Central memory CD8-positive, alpha-beta T cell (primary cell): ENCODE results near the gene TBXAS1.

Experiments
- ATAC-seq: fragments of 150-1000 bp; cut with Tn5 transposase; replicated peaks from 2 replicates; pipeline ENCODE4 v1.10.0; 2022; ENCODE audit warnings: mild to moderate bottlenecking, moderate FRiP score, moderate number of reproducible peaks; ENCODE audit not compliant: poor library complexity, severe bottlenecking; ENCODE audit errors: extremely low read depth
- DNase-seq, 2 donors: peaks; one replicate each; pipeline ENCODE4 v3.0.0; 2021; ENCODE audit warnings: low spot score in 2 of 2
- H3K27ac Mint-ChIP-seq: one replicate; pipeline ENCODE4 v1.8.0; 2022; ENCODE audit warnings: low read depth, mild to moderate bottlenecking, moderate library complexity, mixed read lengths
- H3K27me3 Mint-ChIP-seq: one replicate; pipeline ENCODE4 v1.8.0; 2022; ENCODE audit warnings: mixed read lengths
- H3K36me3 Mint-ChIP-seq: one replicate; pipeline ENCODE4 v1.8.0; 2022; ENCODE audit warnings: mild to moderate bottlenecking, moderate library complexity, mixed read lengths; ENCODE audit not compliant: insufficient read depth
- H3K4me1 Mint-ChIP-seq: one replicate; pipeline ENCODE4 v1.8.0; 2022; ENCODE audit warnings: mixed read lengths
- H3K4me3 Mint-ChIP-seq: one replicate; pipeline ENCODE4 v1.8.0; 2022; ENCODE audit warnings: mild to moderate bottlenecking, moderate library complexity, mixed read lengths
- H3K9me3 Mint-ChIP-seq: one replicate; pipeline ENCODE4 v1.8.0; 2022; ENCODE audit warnings: mixed read lengths

The TBXAS1 gene

GRCh38 chr7:139958599-139959284 is 129.7 kb downstream of the TBXAS1 start:
- Mint-ChIP-seq H3K36me3 (peaks cover 7% of the 10 kb centered on the region), H3K27me3 (peaks cover 26% of the 10 kb centered on the region), H3K4me1 (no peaks in the 10 kb centered on the region), H3K27ac (no peak overlapping the region), H3K4me3 (no peak overlapping the region), H3K9me3 (no peaks in the 10 kb centered on the region)
- ATAC-seq, result no peak
- DNase-seq, result no peak

- Mint-ChIP-seq H3K27ac (no peak overlapping the region), H3K4me1 (no peaks in the 10 kb centered on the region), H3K9me3 (no peaks in the 10 kb centered on the region), H3K36me3 (peaks cover 7% of the 10 kb centered on the region), H3K4me3 (no peak overlapping the region), H3K27me3 (peaks cover 26% of the 10 kb centered on the region)
- ATAC-seq (no peak), DNase-seq (no peak)
Observed at GRCh38 chr7:139959285-139959628, 130.2 kb downstream of the TBXAS1 start.

DNA sequence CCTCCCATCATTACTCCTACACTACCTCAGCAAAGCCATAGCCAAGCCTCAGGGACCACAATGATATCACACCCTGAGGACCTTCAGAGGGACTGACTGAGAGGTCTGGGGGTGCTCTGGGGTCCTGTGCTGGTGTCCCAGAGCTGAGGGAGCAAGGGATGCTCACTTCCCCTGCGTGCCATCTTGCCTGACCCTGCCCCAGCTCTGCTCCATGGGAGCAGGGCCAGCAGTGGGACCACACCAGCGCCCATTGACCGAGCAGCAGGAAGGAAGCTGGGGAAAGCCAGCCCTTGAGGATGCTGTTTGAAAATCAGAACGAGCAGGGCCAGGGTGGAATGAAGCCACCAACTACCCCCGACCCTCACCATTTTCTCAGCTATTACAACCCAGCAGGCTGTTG is 130.7 kb downstream of the TBXAS1 start:
- no peak for ATAC-seq
- Mint-ChIP-seq H3K9me3 (no peaks in the 10 kb centered on the region), H3K27me3 (peaks cover 26% of the 10 kb centered on the region), H3K4me1 (no peaks in the 10 kb centered on the region), H3K4me3 (no peak overlapping the region), H3K27ac (no peak overlapping the region), H3K36me3 (peaks cover 7% of the 10 kb centered on the region)
- DNase-seq, result no peak

DNA sequence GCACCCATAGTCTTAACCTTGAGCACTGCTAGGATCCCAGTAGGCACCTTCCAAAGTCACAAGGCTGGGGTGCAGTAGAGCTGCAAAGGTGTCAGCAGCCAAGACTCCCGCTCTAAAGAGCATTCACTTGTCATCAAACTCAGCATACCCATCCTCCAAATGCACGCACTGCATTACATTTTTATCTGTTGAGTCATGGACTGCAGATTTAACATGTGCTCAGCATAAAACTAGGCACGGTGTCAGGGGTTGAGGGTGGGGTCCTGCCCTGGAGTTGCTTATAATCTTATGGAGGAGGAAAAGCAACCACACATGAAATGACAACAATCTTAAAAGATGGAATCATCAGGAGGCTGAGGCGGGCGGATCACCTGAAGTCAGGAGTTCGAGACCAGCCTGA is 131.1 kb downstream of the TBXAS1 start:
- ATAC-seq, result no peak
- H3K4me3 Mint-ChIP-seq, result no peak overlapping the region
- no peaks in the 10 kb centered on the region for H3K4me1 Mint-ChIP-seq
- peaks cover 26% of the 10 kb centered on the region for H3K27me3 Mint-ChIP-seq
- DNase-seq, result no peak
- H3K36me3 Mint-ChIP-seq, result peaks cover 7% of the 10 kb centered on the region
- H3K9me3 Mint-ChIP-seq, result no peaks in the 10 kb centered on the region
- no peak overlapping the region for H3K27ac Mint-ChIP-seq

DNA sequence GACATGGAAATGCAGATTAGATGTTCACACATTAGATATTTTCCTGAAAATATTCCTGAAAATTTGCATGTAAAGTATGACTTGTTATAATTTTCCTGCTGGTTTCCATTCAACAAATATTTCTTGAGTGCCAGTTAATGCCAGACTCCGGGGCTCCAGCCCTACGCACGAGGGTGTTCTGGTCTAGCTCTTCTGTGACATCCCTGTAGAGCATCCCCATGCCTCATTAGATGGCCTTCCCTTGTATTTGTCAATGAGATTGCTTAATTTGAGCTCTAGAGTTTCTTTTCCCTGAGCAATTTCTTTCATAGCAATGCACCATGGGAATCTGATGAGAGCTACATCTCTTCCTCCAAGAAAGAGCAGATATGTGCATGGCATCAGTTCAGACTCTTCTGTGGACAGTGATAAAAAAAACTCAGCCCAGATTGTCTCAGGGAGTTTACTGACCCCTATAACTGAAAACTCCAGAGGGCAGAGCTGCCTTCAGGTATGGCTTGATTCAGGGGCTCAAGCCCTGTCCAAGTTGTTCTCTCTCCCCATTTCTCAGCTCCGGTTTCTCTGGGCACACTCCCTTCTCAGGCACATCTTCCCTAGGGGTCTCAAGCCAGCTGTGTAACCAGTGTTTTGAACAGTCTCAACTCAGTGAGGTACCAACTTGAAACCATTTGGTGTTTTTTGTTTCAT is 137.0 kb downstream of the TBXAS1 start:
- H3K4me1 Mint-ChIP-seq, result no peaks in the 10 kb centered on the region
- no peak overlapping the region for H3K4me3 Mint-ChIP-seq
- no peaks in the 10 kb centered on the region for H3K9me3 Mint-ChIP-seq
- DNase-seq (no peak), ATAC-seq (no peak)
- no peak overlapping the region for H3K27ac Mint-ChIP-seq
- H3K36me3 Mint-ChIP-seq, result peaks cover 2% of the 10 kb centered on the region
- peaks cover 41% of the 10 kb centered on the region for H3K27me3 Mint-ChIP-seq

GRCh38 chr7:139966949-139967348 is 137.9 kb downstream of the TBXAS1 start:
- ATAC-seq, result no peak
- Mint-ChIP-seq H3K36me3 (peaks cover under 1% of the 10 kb centered on the region), H3K27me3 (peaks cover 46% of the 10 kb centered on the region), H3K9me3 (no peaks in the 10 kb centered on the region), H3K4me3 (no peak overlapping the region), H3K4me1 (no peaks in the 10 kb centered on the region), H3K27ac (no peak overlapping the region)
- DNase-seq, result no peak

- Mint-ChIP-seq H3K27me3 (peaks cover 60% of the 10 kb centered on the region), H3K4me1 (no peaks in the 10 kb centered on the region), H3K27ac (no peak overlapping the region), H3K9me3 (no peaks in the 10 kb centered on the region), H3K36me3 (no peaks in the 10 kb centered on the region), H3K4me3 (no peak overlapping the region)
- DNase-seq, result no peak
- no peak for ATAC-seq
Observed at GRCh38 chr7:139968931-139969330, 139.9 kb downstream of the TBXAS1 start.

DNA sequence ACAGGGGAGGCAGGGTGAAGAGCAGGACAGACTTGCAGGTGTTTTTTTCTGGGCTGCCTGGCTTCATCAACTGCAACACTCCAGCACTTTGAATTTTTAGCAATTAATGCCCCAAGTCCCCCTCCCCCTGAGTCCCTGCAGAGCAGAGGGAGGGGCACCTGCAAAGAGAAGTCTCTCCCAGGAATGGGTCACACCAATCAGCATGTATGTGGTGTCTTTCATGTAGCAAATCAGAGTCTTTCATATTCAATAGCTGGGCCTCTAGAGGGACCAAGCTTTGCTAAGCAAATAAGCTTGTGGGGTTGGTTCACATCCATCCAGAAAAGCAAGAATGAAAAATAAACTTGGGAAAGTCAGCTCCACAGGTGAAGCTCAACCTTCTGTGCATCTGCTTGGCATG is 143.0 kb downstream of the TBXAS1 start:
- Mint-ChIP-seq H3K4me1 (no peaks in the 10 kb centered on the region), H3K4me3 (no peak overlapping the region), H3K36me3 (no peaks in the 10 kb centered on the region), H3K27me3 (peaks cover 71% of the 10 kb centered on the region), H3K9me3 (no peaks in the 10 kb centered on the region), H3K27ac (no peak overlapping the region)
- ATAC-seq (no peak), DNase-seq (no peak)

GRCh38 chr7:139973101-139974050 is 144.3 kb downstream of the TBXAS1 start:
- Mint-ChIP-seq H3K4me1 (no peaks in the 10 kb centered on the region), H3K27me3 (peaks cover 64% of the 10 kb centered on the region), H3K36me3 (no peaks in the 10 kb centered on the region), H3K27ac (no peak overlapping the region), H3K9me3 (no peaks in the 10 kb centered on the region), H3K4me3 (no peak overlapping the region)
- DNase-seq, result no peak
- no peak for ATAC-seq

GRCh38 chr7:139974179-139974811 is 145.2 kb downstream of the TBXAS1 start:
- no peak for ATAC-seq
- no peak for DNase-seq
- no peak overlapping the region for H3K27ac Mint-ChIP-seq
- peaks cover 55% of the 10 kb centered on the region for H3K27me3 Mint-ChIP-seq
- no peaks in the 10 kb centered on the region for H3K4me1 Mint-ChIP-seq
- H3K9me3 Mint-ChIP-seq, result no peaks in the 10 kb centered on the region
- H3K36me3 Mint-ChIP-seq, result no peaks in the 10 kb centered on the region
- H3K4me3 Mint-ChIP-seq, result no peak overlapping the region

DNA sequence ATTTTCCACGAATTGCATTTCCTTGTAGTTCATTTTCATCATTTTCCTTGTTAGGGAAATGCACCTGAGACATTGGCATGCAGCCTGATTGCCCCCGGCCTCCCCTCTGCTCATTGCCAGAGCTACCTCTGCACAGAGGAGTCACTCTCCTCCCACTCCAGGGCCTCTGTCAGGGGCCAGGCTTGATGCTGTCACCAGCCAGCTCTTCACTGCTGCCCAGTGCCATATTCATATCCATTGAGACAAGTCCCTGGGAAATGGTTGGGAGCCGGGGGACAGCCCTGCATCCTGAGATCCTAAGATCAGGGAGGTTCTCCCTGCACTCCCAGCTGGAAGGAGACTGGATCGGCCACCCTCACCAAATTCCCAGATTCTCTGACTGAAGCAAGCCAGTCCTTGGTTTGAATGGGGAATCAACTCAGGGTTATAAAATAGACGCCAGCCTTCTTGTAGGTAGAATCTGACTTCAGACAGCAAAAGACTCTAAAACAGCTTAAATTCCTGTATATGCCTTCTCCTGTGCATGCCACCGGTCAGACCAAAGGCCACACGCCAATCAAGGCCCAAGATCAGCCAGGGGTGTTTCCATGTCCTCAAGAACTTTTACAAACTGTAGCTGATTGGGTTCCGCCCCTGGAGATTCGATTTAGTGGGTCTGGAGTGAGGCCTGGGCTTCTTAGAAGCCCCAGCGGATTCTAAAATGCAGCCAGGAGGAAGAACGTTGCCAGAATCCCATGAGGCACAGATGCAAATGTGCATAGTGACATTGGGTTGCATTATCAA is 147.2 kb downstream of the TBXAS1 start:
- H3K4me3 Mint-ChIP-seq, result no peak overlapping the region
- no peaks in the 10 kb centered on the region for H3K9me3 Mint-ChIP-seq
- H3K27me3 Mint-ChIP-seq, result peaks cover 37% of the 10 kb centered on the region
- DNase-seq, result no peak
- no peak for ATAC-seq
- peaks cover 7% of the 10 kb centered on the region for H3K4me1 Mint-ChIP-seq
- no peaks in the 10 kb centered on the region for H3K36me3 Mint-ChIP-seq
- H3K27ac Mint-ChIP-seq, result no peak overlapping the region
